ENCODE measurements around the gene ADAMTS16.

DNA sequence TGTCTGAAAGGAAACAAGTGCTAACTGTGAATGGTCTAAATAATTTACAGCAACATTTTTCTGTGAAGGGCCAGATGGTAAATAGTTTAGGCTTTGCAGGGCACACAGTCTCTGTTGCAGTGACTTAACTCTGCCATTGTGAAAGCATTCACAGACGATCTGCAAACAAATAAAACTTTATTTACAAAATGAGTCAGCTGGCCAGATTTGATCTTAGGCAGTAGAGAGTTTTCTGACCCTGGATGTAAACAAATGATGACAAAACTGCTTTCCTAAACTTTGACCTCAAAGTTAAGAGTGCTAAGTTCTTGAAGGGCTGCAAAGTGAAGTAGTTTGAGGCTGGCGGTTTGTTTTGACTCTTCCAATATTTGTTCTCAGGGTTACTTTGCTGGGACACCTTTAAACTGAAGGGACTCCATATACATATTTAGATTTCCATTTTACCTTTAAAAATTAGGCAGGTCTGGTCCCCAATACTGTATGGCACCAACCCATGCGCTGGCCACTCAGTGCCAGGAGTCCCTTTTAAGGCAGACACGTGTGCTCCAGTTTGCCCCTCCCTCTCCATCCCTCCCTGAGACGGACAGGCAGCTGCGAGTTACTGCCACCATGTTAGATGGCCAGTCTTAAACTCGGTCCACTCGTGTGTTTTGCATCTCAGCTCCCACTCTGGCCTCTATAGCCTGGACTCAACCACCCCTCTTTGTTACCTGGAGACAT is 4.0 kb upstream of the ADAMTS16 start:
- no peak for TF ChIP-seq POLR2A (IDR thresholded peaks at IDR 0.05)
- TF ChIP-seq, protein P1, sequence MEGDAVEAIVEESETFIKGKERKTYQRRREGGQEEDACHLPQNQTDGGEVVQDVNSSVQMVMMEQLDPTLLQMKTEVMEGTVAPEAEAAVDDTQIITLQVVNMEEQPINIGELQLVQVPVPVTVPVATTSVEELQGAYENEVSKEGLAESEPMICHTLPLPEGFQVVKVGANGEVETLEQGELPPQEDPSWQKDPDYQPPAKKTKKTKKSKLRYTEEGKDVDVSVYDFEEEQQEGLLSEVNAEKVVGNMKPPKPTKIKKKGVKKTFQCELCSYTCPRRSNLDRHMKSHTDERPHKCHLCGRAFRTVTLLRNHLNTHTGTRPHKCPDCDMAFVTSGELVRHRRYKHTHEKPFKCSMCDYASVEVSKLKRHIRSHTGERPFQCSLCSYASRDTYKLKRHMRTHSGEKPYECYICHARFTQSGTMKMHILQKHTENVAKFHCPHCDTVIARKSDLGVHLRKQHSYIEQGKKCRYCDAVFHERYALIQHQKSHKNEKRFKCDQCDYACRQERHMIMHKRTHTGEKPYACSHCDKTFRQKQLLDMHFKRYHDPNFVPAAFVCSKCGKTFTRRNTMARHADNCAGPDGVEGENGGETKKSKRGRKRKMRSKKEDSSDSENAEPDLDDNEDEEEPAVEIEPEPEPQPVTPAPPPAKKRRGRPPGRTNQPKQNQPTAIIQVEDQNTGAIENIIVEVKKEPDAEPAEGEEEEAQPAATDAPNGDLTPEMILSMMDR (IDR thresholded peaks at IDR 0.05 in 4 of 5, conservative IDR thresholded peaks at IDR 0.05 in 1 of 5), result no peak
